Neural cell (in vitro differentiated cells): ENCODE measurements around the gene CDH12.

ENCODE experiments used
- CTCF ChIP-seq: fragments of 450-650 bp; IDR thresholded peaks from 2 replicates; pipeline ENCODE4 v1.5.1; 2014; ENCODE audit warnings: antibody characterized with exemption, mild to moderate bottlenecking, moderate library complexity; ENCODE audit not compliant: poor library complexity, severe bottlenecking
- EP300 ChIP-seq: fragments of 450-650 bp; conservative IDR thresholded peaks from 2 replicates; pipeline ENCODE4 v1.6.1; 2014; ENCODE audit warnings: antibody characterized with exemption, mild to moderate bottlenecking, moderate library complexity; ENCODE audit not compliant: poor library complexity, severe bottlenecking
- EZH2 ChIP-seq: fragments of 200-600, 300-800 bp; shearing (Covaris generic), sonication (generic); IDR thresholded peaks from 2 replicates; pipeline ENCODE4 v1.6.1; 2014; ENCODE audit warnings: antibody characterized with exemption, low read length, borderline replicate concordance, mild to moderate bottlenecking; ENCODE audit not compliant: insufficient read depth, poor library complexity, severe bottlenecking
- MXI1 ChIP-seq: fragments of 450-650 bp; conservative IDR thresholded peaks from 2 replicates; pipeline ENCODE4 v1.6.1; 2014; ENCODE audit warnings: antibody characterized with exemption, mild to moderate bottlenecking; ENCODE audit not compliant: poor library complexity, severe bottlenecking
- POLR2AphosphoS5 ChIP-seq: IDR thresholded peaks from 2 replicates; pipeline ENCODE4 v1.6.1; 2012
- RAD21 ChIP-seq: fragments of 450-650 bp; conservative IDR thresholded peaks from 2 replicates; pipeline ENCODE4 v1.6.1; 2014; ENCODE audit warnings: antibody characterized with exemption, mild to moderate bottlenecking, moderate library complexity
- REST ChIP-seq: IDR thresholded peaks from 2 replicates; pipeline ENCODE4 v1.6.1; 2012; ENCODE audit warnings: borderline replicate concordance
- SMC3 ChIP-seq: fragments of 450-650 bp; conservative IDR thresholded peaks from 2 replicates; pipeline ENCODE4 v1.6.1; 2014; ENCODE audit warnings: antibody characterized with exemption, mild to moderate bottlenecking, moderate library complexity; ENCODE audit not compliant: poor library complexity
- TAF1 ChIP-seq: IDR thresholded peaks from 2 replicates; pipeline ENCODE4 v1.6.1; 2012; ENCODE audit warnings: low read depth

- TF ChIP-seq CTCF (no peak), POLR2AphosphoS5 (no peak), MXI1 (no peak), EZH2 (no peak), SMC3 (no peak), REST (no peak), RAD21 (no peak), EP300 (no peak), TAF1 (no peak)
Observed at GRCh38 chr5:22844636-22845035, 8.5 kb downstream of the CDH12 start.
